GM18858 (cell line): ENCODE data around the gene LGI4.
"Not testable (repeated sequence)": the region's sequence is repeated elsewhere in the genome, so short reads cannot be mapped to it uniquely, and the experiment has no call there.

Experiments used
- ATAC-seq: cut with Tn5 transposase; IDR thresholded peaks from one replicate; pipeline ENCODE4 v1.9.1; 2021; ENCODE audit not compliant: unreplicated experiment

The LGI4 gene

GRCh38 chr19:35161434-35161743 is 26.5 kb upstream of the LGI4 start:
- ATAC-seq: no peak

- ATAC-seq: no peak
Observed at GRCh38 chr19:35160629-35161433, 26.0 kb upstream of the LGI4 start.

- no peak for ATAC-seq
Observed at GRCh38 chr19:35159606-35160005, 24.7 kb upstream of the LGI4 start.

- ATAC-seq: no peak
Observed at GRCh38 chr19:35157431-35157830, 22.6 kb upstream of the LGI4 start.

DNA sequence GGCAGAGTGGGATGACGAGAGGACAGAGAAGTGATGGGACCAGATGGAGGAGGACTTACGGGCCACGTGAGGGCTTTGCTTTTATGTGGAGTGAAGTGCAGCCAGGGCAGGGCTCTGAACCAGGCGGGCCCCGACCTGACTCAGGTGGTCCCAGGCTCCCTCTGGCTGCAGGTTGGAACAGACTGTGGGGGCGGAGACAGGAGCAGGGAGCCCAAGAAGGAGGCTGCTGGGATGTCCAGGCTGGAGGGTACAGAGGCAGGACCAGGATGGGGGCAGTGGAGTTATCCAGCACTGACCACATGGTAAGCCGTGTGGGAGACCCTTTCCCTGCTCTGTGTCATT is 21.8 kb upstream of the LGI4 start:
- ATAC-seq: no peak

DNA sequence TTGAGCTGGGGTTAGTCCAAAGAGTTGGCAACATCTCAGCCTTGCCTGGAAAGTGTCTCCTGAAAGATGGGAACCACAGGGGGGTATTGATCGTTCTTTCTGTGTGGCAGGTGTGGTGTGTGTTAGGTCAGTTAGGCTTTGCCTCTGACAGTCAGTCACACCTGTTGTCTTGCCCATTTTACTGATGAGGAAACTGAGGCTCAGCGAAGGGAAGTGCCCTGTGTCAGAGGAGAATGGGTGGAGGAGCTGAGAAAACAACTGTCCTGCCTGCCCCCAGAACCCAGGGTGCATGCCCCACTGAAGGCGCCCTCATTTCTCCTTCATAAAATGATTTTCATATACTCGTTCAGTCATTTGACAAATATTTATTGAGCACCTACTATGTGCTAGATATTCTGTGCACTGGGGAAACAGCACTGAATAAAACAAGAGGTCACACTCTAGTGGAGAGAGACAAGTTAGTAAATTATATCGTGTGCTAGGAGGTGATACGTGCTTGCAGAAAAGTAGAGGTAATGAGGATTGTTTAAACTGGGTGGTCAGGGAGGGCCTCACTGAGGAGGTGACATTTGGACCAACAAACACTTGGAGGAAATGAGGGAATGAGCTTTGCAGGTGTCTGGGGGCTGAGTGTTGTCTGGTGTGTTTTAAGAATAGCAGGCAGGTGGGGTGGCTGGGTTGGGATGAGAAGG is 21.3 kb upstream of the LGI4 start:
- ATAC-seq: no peak

GRCh38 chr19:35155441-35155840 is 20.6 kb upstream of the LGI4 start:
- no peak for ATAC-seq

- ATAC-seq: no peak
Observed at GRCh38 chr19:35154525-35155406, 19.9 kb upstream of the LGI4 start, which contains the start of gene FXYD5. FXYD5 (plus strand) TSS chr19:35154735; CDS start chr19:35155551, 816 bp downstream.

- no peak for ATAC-seq
Observed at GRCh38 chr19:35153701-35154524, 19.1 kb upstream of the LGI4 start.

GRCh38 chr19:35153129-35153522 is 18.3 kb upstream of the LGI4 start:
- not testable (repeated sequence) for ATAC-seq

DNA sequence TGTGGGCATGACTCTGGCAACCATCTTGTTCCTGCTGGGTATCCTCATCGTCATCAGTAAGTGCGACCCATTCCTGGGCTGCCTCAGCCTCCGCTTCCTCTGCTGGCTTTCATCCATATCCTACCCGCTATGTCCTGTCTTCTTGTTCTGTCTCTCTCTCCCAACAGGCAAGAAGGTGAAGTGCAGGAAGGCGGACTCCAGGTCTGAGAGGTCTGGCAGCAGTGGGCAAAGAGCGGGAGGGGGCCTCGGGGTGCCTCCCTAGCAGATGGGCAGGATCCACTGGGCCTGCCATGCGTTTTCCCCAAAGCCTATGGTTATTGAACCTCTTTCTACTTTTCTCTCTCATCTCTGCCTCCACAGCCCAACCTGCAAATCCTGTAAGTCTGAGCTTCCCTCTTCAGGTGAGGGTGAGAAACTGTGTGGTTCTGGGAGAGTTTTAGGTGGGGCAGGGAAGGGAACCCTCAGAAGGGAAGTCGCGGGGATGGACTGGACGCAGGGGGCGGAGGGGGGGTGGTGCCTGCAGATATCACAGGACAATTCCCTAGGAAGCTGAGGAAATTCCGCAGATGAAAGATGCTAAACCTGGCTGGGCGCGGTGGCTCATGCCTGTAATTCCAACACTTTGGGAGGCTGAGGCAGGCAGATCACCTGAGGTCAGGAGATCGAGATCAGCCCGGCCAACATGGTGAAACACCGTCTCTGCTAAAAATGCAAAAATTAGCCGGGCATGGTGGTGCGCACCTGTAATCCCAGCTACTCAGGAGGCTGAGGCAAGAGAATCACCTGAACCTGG is 16.6 kb upstream of the LGI4 start:
- no peak for ATAC-seq

DNA sequence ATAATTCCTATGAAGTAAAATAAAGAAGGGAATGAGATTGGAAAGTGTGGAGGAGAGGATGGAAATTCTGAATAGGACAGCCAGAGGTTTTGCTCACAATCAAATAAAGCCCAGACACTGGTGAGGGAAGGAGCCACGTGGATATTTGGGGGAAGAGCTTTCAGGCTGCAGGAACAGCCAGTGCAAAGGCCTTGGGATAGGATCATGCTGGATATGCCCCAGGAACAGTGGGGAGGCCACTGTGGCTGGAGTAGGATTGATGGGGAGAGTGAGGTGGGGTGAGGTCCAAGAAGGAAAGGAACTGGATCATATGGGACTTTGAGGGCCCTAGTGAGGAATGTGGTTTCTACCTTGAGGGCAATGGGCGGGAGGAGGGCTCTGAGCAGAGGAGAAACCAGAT is 15.6 kb upstream of the LGI4 start:
- ATAC-seq: no peak

DNA sequence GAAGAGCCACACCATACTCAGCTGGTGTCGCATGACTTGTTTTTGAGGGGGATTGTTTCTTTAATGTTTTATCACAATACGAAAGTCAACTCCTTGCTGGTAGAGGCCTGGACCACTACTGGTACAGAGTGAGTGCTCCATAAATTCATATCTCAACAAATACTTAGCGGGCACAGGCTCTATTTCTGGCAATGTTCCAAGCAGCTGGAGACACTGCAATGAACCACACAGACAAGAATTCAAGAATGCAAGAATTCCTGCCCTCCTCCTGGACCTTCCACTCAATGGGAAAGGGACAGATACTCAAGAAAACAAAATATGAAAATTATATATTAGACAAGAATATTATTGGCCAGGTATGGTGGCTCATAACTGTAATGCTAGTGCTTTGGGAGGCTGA is 14.6 kb upstream of the LGI4 start:
- no peak for ATAC-seq

DNA sequence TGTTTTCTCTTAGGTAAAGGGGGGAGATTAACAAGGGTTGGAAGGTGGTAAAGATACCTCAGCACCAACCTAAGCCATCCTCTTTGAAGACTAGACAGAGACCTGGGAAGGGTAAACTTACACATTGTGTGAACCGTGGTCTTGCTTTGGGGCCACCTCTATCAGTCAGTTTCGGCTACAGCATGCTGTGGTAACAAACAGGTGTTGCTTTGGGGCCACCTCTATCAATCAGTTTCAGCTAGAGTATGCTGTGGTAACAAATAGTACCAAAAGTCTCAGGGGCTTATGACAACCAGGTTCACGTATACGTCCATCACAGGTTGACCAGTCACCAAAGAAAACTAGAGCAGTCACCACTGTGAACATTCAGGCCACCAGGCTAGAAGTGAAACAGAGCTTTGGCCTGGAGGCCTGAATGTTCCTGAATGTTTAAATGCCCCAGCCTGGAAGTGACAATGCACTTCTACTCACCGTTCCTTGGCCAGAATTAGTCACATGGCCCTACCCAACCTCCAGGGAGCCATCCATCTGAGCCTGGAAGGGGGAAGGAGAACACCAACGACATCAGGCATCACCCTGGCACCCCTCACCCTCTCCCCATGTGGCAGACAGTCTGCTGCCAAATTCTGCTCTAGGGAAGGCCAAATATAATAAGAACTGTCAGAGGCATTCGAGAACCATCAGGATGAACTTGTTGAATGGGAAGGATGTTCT is 12.0 kb upstream of the LGI4 start:
- no peak for ATAC-seq

DNA sequence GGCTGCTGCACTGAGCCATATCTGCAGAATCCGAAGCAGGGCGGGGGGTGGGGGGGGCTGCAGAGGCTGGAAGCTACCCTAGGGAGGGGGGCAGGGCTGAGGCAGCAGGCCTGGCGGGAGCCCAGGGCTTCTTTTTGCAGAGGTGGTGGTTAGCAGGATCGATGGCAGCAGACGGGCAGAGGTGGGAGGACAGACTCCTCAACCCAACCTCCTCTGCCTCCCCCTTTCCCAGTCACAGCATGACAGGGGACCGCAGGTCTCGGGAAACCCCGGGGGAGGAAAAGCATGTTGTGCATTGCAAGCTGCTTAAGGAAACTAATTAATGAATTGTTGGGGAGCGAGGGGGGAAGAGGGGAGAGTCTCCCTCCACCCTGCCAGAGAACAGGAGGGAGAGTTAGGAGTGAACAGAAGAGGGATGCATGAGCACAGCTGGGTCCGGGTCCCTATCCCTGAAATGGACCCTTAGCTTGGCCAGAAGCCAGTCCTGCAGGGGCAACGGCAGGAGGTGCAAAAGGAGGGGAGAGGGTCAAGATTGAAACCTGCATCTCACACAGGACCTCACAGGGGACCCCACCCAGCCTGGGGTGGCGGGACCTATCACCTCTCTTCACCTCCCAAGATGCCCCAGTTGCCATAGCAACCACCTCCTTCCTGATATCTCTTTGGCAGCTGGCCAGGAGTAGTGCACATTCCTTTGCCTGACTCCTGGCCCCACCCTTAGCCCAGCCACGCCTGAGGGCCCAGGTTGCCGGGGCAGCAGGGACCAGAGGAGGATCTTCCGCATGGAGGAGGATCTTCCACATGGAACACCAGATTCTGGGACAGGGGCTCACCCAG is 10.0 kb upstream of the LGI4 start:
- no peak for ATAC-seq

GRCh38 chr19:35144259-35144599 is 9.4 kb upstream of the LGI4 start:
- no peak for ATAC-seq

DNA sequence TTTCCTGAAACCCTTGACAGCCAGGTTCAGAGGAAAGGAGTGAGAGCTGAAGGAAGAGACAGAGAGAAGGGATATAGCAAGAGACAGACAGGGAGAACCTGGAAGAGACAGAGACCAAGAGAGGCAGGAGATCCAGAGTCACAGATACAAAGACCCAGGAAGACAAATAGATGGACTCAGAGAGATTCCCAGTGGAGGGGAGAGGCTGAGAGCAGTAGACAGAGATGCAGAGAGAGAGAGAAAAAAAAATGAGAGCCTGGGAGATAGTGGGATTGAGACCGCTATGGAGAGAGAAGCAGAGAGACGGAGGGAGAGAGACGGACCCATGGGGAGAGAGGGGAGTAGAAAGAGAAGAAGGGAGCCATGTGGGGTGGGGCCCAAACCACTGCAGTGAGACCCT is 9.0 kb upstream of the LGI4 start:
- no peak for ATAC-seq

- ATAC-seq: no peak
Observed at GRCh38 chr19:35143231-35143715, 8.4 kb upstream of the LGI4 start, which contains the start of gene FXYD7. FXYD7 (plus strand) TSS chr19:35143255; CDS start chr19:35143334, 79 bp downstream.
